Measurements from ENCODE around the gene TTLL5. TPM values are rescaled to one million over a fixed set of nuclear protein-coding genes. Genes with fewer than 3 reads are reported as not detected.

TTLL5 gene
- polyA plus RNA-seq, 4 donors: 4.6 to 14.8 (median 8.5) TPM

DNA sequence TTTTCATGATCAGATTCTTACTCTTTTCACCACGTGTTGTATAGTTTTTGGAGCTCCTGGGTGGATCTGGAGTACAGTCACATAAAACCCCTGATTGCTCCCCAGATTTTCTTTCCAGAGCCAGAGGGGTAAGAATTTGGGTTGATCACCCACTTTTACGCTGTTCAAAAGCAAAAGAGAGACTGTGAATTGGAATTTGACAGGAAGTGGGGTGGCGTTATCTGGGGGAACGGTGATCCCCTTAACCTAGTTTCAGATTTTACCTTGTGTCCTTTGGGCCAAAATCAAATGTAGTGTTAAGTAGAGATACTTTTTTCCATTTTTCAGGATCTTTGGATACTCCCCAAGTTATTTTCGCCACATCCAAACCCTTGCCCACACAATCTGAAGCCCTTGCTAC, 245.2 kb downstream of the TTLL5 start:
- no peak for DNase-seq
- Histone ChIP-seq H3K9me3 (ENCODE audit: control insufficient read depth in 2 of 2, insufficient read depth in 1 of 2, low read depth in 1 of 2, low read length in 1 of 2) (no peaks in the 10 kb centered on the region), H3K4me3 (ENCODE audit: low read depth in 1 of 3, low read length in 3 of 3) (no peak overlapping the region), H3K27ac (ENCODE audit: low read depth in 1 of 3, low read length in 2 of 3) (peak overlapping the region in 1 of 3 donors; percentile 35), H3K4me1 (ENCODE audit: control insufficient read depth in 3 of 3, insufficient read depth in 2 of 3, low read depth in 1 of 3, low read length in 2 of 3) (peaks cover 0 to 5% (median 2%) of the 10 kb centered on the region in 3 donors), H3K36me3 (ENCODE audit: control insufficient read depth in 3 of 3, insufficient read depth in 2 of 3, low read depth in 1 of 3, low read length in 3 of 3) (peaks cover 0 to 3% (median 0%) of the 10 kb centered on the region in 3 donors), H3K27me3 (ENCODE audit: control insufficient read depth in 3 of 3, insufficient read depth in 3 of 3, low read length in 3 of 3) (no peaks in the 10 kb centered on the region)
- 81 to 85% (median 85%) methylated on average over 5 of the region's 5 CpGs for WGBS, 3 donors
- no peak for FAIRE-seq

DNA sequence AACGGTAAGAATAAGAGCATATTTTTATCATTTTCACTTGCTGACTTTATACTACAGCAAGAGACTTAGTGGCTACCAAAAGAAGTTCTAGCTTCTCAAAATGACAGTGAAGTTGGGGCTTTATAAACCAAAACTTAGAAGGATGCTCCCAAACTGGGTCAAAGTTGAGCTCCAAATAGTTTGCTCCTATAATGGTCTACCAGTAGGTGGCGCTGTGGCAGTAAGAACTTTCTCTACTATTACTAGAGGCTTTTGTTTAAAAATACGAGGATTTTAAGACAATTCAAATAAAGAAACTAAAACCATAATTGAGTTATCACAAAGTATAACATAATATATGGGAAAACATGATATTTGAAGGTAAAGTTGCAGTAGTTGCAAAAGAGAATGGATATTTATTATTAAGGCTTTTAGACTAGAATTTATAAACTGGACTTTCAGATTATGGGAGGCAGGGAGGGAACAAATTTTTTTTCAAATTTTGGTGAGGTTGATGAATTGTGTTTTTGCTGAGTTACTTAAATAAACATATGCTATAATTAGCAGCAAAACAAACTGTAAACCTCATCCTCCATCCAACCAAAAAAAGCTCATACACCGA, 245.7 kb downstream of the TTLL5 start:
- Histone ChIP-seq H3K4me1 (ENCODE audit: control insufficient read depth in 3 of 3, insufficient read depth in 2 of 3, low read depth in 1 of 3, low read length in 2 of 3) (peaks cover 0 to 7% (median 2%) of the 10 kb centered on the region in 3 donors), H3K9me3 (ENCODE audit: control insufficient read depth in 2 of 2, insufficient read depth in 1 of 2, low read depth in 1 of 2, low read length in 1 of 2) (no peaks in the 10 kb centered on the region), H3K27me3 (ENCODE audit: control insufficient read depth in 3 of 3, insufficient read depth in 3 of 3, low read length in 3 of 3) (no peaks in the 10 kb centered on the region), H3K4me3 (ENCODE audit: low read depth in 1 of 3, low read length in 3 of 3) (no peak overlapping the region), H3K36me3 (ENCODE audit: control insufficient read depth in 3 of 3, insufficient read depth in 2 of 3, low read depth in 1 of 3, low read length in 3 of 3) (peaks cover 0 to 3% (median 0%) of the 10 kb centered on the region in 3 donors), H3K27ac (ENCODE audit: low read depth in 1 of 3, low read length in 2 of 3) (no peak overlapping the region)
- DNase-seq: peak; percentile 56 to 69
- no peak for FAIRE-seq
- WGBS, 3 donors: 43 to 51% (median 45%) methylated on average over 4 of the region's 4 CpGs

DNA sequence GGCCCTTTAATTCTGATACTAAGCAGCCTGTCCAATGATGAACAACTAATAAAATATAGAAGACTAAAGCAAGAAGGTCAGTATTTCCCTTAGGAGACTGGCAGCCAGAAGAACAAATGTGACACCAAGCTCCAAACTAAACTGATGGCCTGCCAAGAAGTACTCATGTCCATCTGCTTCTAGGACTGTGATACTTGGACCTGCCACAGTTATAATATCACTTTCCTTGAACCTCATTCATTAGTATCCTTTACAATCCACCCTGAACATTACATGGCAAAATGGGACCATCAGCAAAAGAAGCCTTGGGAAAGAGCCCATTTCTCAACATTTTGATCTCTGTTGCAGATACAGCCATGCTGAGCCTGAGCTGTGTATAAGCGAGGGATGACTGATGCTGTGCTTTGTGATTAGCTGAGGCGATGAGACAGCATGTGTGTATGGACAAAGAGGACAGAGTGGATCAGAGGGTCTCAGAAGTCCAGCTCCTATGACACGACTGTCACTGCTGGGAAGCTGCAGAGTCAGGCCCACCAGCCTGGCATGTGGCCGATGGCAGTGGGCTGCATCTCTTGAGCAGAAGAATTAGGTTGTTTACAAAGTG, 246.8 kb downstream of the TTLL5 start:
- no peak for DNase-seq
- H3K4me3 ChIP-seq (ENCODE audit: low read depth in 1 of 3, low read length in 3 of 3): no peak overlapping the region
- no peaks in the 10 kb centered on the region for H3K9me3 ChIP-seq (ENCODE audit: control insufficient read depth in 2 of 2, insufficient read depth in 1 of 2, low read depth in 1 of 2, low read length in 1 of 2)
- H3K4me1 ChIP-seq (ENCODE audit: control insufficient read depth in 3 of 3, insufficient read depth in 2 of 3, low read depth in 1 of 3, low read length in 2 of 3): peaks cover 0 to 18% (median 2%) of the 10 kb centered on the region in 3 donors
- no peak overlapping the region for H3K27ac ChIP-seq (ENCODE audit: low read depth in 1 of 3, low read length in 2 of 3)
- no peaks in the 10 kb centered on the region for H3K27me3 ChIP-seq (ENCODE audit: control insufficient read depth in 3 of 3, insufficient read depth in 3 of 3, low read length in 3 of 3)
- 94 to 98% (median 95%) methylated on average over 4 of the region's 4 CpGs for WGBS, 3 donors
- FAIRE-seq: no peak
- H3K36me3 ChIP-seq (ENCODE audit: control insufficient read depth in 3 of 3, insufficient read depth in 2 of 3, low read depth in 1 of 3, low read length in 3 of 3): no peaks in the 10 kb centered on the region

DNA sequence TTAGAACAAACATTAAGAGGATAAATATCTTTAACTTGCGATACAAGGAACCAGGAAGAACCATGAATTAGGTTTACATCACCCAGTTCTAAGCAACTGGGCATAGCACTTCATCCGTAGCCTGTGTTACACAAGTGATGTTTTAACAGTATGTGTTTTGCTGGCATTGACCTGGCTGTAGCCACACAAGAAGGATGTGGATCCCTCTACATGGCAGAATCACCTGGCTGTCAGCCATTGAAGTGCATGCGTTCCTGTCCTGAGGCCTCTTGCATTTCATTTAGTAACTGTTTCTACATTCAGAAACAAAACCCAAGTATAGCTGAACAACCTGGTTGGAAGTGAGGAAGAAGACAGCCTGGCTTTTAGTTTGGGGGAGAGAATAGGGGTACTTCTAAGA, 248.6 kb downstream of the TTLL5 start:
- Histone ChIP-seq H3K4me1 (ENCODE audit: control insufficient read depth in 3 of 3, insufficient read depth in 2 of 3, low read depth in 1 of 3, low read length in 2 of 3) (peaks cover 0 to 24% (median 2%) of the 10 kb centered on the region in 3 donors), H3K4me3 (ENCODE audit: low read depth in 1 of 3, low read length in 3 of 3) (no peak overlapping the region), H3K27me3 (ENCODE audit: control insufficient read depth in 3 of 3, insufficient read depth in 3 of 3, low read length in 3 of 3) (no peaks in the 10 kb centered on the region), H3K27ac (ENCODE audit: low read depth in 1 of 3, low read length in 2 of 3) (no peak overlapping the region), H3K36me3 (ENCODE audit: control insufficient read depth in 3 of 3, insufficient read depth in 2 of 3, low read depth in 1 of 3, low read length in 3 of 3) (no peaks in the 10 kb centered on the region), H3K9me3 (ENCODE audit: control insufficient read depth in 2 of 2, insufficient read depth in 1 of 2, low read depth in 1 of 2, low read length in 1 of 2) (no peaks in the 10 kb centered on the region)
- WGBS, 3 donors: 93 to 97% (median 94%) methylated on average over 3 of the region's 3 CpGs
- DNase-seq: no peak
- no peak for FAIRE-seq

DNA sequence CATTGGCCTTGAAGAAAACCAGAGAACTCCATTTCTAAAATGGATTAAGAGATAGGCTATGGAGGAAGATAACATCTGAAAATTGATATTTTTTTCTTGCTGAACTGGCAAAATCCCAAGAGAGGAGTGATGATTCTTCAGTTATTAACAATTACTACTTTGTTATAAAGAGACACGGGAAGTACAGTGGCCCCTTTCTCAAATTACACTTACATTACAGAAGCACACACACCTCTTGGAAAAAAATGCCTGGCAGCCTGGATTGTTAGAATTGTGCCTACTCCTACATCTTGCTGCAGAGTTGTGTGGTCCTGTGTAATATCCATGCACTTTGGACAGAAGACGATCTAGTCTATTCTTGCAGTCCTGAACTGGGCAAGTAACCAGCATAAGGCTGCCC, 249.0 kb downstream of the TTLL5 start:
- Histone ChIP-seq H3K27ac (ENCODE audit: low read depth in 1 of 3, low read length in 2 of 3) (no peak overlapping the region), H3K4me1 (ENCODE audit: control insufficient read depth in 3 of 3, insufficient read depth in 2 of 3, low read depth in 1 of 3, low read length in 2 of 3) (peaks cover 0 to 24% (median 2%) of the 10 kb centered on the region in 3 donors), H3K36me3 (ENCODE audit: control insufficient read depth in 3 of 3, insufficient read depth in 2 of 3, low read depth in 1 of 3, low read length in 3 of 3) (no peaks in the 10 kb centered on the region), H3K9me3 (ENCODE audit: control insufficient read depth in 2 of 2, insufficient read depth in 1 of 2, low read depth in 1 of 2, low read length in 1 of 2) (no peaks in the 10 kb centered on the region), H3K27me3 (ENCODE audit: control insufficient read depth in 3 of 3, insufficient read depth in 3 of 3, low read length in 3 of 3) (no peaks in the 10 kb centered on the region), H3K4me3 (ENCODE audit: low read depth in 1 of 3, low read length in 3 of 3) (no peak overlapping the region)
- FAIRE-seq (no peak), DNase-seq (no peak)
- 45 to 68% (median 65%) methylated on average over 2 of the region's 2 CpGs for WGBS, 3 donors

DNA sequence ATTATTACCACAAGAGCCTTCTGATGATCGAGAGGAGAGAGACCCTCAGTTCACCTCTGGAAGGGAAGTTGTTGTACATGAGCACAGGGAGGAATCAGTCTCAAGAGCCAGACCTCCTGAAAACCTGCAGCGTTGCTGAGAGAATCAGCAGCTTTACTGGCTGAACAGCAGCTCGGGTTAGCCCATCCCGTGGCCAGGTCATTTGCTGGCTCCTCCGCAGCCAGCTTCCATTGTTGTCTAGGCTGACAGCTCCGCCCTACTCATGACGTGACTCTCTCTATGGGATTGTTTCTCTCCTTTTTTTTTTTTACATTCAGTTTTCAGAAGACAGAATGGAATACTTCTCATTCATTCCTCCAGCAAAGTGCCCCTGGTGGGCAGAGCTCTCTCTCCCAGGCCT, 250.8 kb downstream of the TTLL5 start:
- no peak for FAIRE-seq
- no peaks in the 10 kb centered on the region for H3K36me3 ChIP-seq (ENCODE audit: control insufficient read depth in 3 of 3, insufficient read depth in 2 of 3, low read depth in 1 of 3, low read length in 3 of 3)
- DNase-seq: peak in 1 of 2 donors; percentile 30
- no peaks in the 10 kb centered on the region for H3K27me3 ChIP-seq (ENCODE audit: control insufficient read depth in 3 of 3, insufficient read depth in 3 of 3, low read length in 3 of 3)
- H3K4me1 ChIP-seq (ENCODE audit: control insufficient read depth in 3 of 3, insufficient read depth in 2 of 3, low read depth in 1 of 3, low read length in 2 of 3): peaks cover 0 to 24% (median 0%) of the 10 kb centered on the region in 3 donors
- 79 to 90% (median 87%) methylated on average over 7 of the region's 7 CpGs for WGBS, 3 donors
- no peak overlapping the region for H3K27ac ChIP-seq (ENCODE audit: low read depth in 1 of 3, low read length in 2 of 3)
- no peak overlapping the region for H3K4me3 ChIP-seq (ENCODE audit: low read depth in 1 of 3, low read length in 3 of 3)
- no peaks in the 10 kb centered on the region for H3K9me3 ChIP-seq (ENCODE audit: control insufficient read depth in 2 of 2, insufficient read depth in 1 of 2, low read depth in 1 of 2, low read length in 1 of 2)

DNA sequence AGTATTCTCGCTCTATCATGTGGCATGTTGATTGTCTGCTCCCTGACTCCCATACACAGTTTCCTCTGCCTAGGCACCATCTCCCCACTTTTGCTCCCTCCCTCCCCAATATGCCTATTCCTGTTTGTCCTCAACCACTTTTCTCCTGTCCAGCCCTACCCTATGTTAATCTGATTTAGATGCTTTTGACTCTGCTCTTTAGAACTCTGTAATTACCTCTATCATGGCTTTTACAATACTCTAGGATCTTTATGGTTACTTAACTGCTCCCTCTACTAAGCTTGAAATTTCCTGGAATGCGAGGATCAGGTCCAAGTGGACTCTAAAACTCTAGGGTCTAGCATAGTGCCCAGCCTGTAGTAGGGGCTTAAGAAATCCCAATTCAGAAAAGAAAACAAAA, 252.1 kb downstream of the TTLL5 start:
- peaks cover 0 to 24% (median 0%) of the 10 kb centered on the region in 3 donors for H3K4me1 ChIP-seq (ENCODE audit: control insufficient read depth in 3 of 3, insufficient read depth in 2 of 3, low read depth in 1 of 3, low read length in 2 of 3)
- H3K9me3 ChIP-seq (ENCODE audit: control insufficient read depth in 2 of 2, insufficient read depth in 1 of 2, low read depth in 1 of 2, low read length in 1 of 2): no peaks in the 10 kb centered on the region
- peaks cover 0 to 4% (median 0%) of the 10 kb centered on the region in 3 donors for H3K36me3 ChIP-seq (ENCODE audit: control insufficient read depth in 3 of 3, insufficient read depth in 2 of 3, low read depth in 1 of 3, low read length in 3 of 3)
- DNase-seq (peak; percentile 37 to 48), FAIRE-seq (no peak)
- 57 to 79% (median 68%) methylated on average over 2 of the region's 2 CpGs for WGBS, 3 donors
- H3K27me3 ChIP-seq (ENCODE audit: control insufficient read depth in 3 of 3, insufficient read depth in 3 of 3, low read length in 3 of 3): no peaks in the 10 kb centered on the region
- no peak overlapping the region for H3K4me3 ChIP-seq (ENCODE audit: low read depth in 1 of 3, low read length in 3 of 3)
- no peak overlapping the region for H3K27ac ChIP-seq (ENCODE audit: low read depth in 1 of 3, low read length in 2 of 3)

DNA sequence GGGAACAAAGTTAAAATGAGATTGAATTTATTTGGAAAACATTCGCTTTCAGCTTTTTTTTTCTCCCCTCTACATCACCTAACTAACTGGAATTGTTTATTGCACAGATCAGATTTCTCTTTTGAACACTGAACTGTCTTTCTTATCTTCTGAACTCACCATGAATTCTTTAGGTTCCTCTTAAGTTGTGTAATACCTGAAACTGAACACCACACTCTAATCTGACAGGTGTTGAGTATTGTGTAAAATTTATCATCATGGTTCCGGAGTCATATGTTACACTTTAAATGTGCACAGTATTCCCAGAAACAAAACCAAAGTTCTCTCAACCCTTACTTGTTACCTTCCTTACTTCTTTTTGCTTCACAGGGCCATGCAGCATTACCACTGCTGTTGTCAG, 254.0 kb downstream of the TTLL5 start:
- H3K36me3 ChIP-seq (ENCODE audit: control insufficient read depth in 3 of 3, insufficient read depth in 2 of 3, low read depth in 1 of 3, low read length in 3 of 3): peaks cover 0 to 4% (median 0%) of the 10 kb centered on the region in 3 donors
- FAIRE-seq: no peak
- peaks cover 0 to 20% (median 0%) of the 10 kb centered on the region in 3 donors for H3K4me1 ChIP-seq (ENCODE audit: control insufficient read depth in 3 of 3, insufficient read depth in 2 of 3, low read depth in 1 of 3, low read length in 2 of 3)
- H3K27ac ChIP-seq (ENCODE audit: low read depth in 1 of 3, low read length in 2 of 3): no peak overlapping the region
- no peaks in the 10 kb centered on the region for H3K9me3 ChIP-seq (ENCODE audit: control insufficient read depth in 2 of 2, insufficient read depth in 1 of 2, low read depth in 1 of 2, low read length in 1 of 2)
- H3K4me3 ChIP-seq (ENCODE audit: low read depth in 1 of 3, low read length in 3 of 3): no peak overlapping the region
- no peaks in the 10 kb centered on the region for H3K27me3 ChIP-seq (ENCODE audit: control insufficient read depth in 3 of 3, insufficient read depth in 3 of 3, low read length in 3 of 3)
- 79 to 94% (median 90%) methylated on average over 2 of the region's 2 CpGs for WGBS, 3 donors
- DNase-seq: peak in 1 of 2 donors; percentile 33
